Brain microvascular endothelial cell (primary cell): ENCODE results near the gene AFF3.

ENCODE experiments used
- DNase-seq: peaks from one replicate; pipeline ENCODE4 v3.0.0-alpha.2; 2020
- H3K27ac ChIP-seq: fragments of 250-450 bp; sonication (Bioruptor Pico); 2 replicates; pipeline ENCODE4 v1.5.1; 2020; ENCODE audit warnings: mild to moderate bottlenecking, moderate library complexity
- H3K27me3 ChIP-seq: fragments of 250-450 bp; sonication (Bioruptor Pico); replicated peaks from 2 replicates; pipeline ENCODE4 v1.5.1; 2020; ENCODE audit warnings: mild to moderate bottlenecking
- H3K36me3 ChIP-seq: fragments of 250-450 bp; sonication (Bioruptor Pico); replicated peaks from 2 replicates; pipeline ENCODE4 v1.5.1; 2020; ENCODE audit warnings: mild to moderate bottlenecking
- H3K4me3 ChIP-seq: 2 replicates; pipeline ENCODE4 v1.5.1; 2011; ENCODE audit warnings: low read depth, mild to moderate bottlenecking, control low read depth, low read length, moderate library complexity
- in situ Hi-C: cut with HindIII; loops from 2 replicates; pipeline ENCODE4 v1.10.0; 2017; ENCODE audit warnings: low sequenced_read_pairs, low pct_ligation_motif_present
- TF ChIP-seq, protein P1 (sequence below): IDR thresholded peaks from 2 replicates; pipeline ENCODE4 v1.5.1; 2011; ENCODE audit warnings: low read depth, mild to moderate bottlenecking, moderate library complexity, low read length, control low read depth, inconsistent platforms; ENCODE audit errors: missing control alignments

The AFF3 gene

DNA sequence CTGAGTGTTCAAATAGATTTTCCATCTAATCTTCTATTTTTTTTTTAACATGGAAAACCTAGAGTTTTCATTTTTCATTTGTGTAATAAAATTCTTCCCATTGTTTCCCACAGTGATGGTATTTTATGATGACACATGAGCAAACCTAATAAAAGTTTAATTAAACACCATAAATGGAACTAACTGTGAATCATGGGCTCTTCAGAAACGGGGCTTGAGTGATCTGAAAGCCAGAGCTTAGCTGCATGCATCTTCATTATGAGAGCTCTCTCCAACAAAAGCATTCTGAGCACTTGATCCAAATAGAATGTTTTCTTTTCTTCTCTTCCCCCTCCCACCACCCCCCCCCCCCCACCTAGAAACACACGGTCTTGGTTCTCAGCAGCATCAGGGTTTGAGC is 570.4 kb downstream of the AFF3 start:
- H3K4me3 ChIP-seq, result no peak overlapping the region
- no peak overlapping the region for H3K27ac ChIP-seq
- H3K36me3 ChIP-seq, result no peaks in the 10 kb centered on the region
- TF ChIP-seq, protein P1, sequence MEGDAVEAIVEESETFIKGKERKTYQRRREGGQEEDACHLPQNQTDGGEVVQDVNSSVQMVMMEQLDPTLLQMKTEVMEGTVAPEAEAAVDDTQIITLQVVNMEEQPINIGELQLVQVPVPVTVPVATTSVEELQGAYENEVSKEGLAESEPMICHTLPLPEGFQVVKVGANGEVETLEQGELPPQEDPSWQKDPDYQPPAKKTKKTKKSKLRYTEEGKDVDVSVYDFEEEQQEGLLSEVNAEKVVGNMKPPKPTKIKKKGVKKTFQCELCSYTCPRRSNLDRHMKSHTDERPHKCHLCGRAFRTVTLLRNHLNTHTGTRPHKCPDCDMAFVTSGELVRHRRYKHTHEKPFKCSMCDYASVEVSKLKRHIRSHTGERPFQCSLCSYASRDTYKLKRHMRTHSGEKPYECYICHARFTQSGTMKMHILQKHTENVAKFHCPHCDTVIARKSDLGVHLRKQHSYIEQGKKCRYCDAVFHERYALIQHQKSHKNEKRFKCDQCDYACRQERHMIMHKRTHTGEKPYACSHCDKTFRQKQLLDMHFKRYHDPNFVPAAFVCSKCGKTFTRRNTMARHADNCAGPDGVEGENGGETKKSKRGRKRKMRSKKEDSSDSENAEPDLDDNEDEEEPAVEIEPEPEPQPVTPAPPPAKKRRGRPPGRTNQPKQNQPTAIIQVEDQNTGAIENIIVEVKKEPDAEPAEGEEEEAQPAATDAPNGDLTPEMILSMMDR, result no peak
- DNase-seq, result no peak
- H3K27me3 ChIP-seq, result no peaks in the 10 kb centered on the region
- in situ Hi-C loops, result no loop called here

DNA sequence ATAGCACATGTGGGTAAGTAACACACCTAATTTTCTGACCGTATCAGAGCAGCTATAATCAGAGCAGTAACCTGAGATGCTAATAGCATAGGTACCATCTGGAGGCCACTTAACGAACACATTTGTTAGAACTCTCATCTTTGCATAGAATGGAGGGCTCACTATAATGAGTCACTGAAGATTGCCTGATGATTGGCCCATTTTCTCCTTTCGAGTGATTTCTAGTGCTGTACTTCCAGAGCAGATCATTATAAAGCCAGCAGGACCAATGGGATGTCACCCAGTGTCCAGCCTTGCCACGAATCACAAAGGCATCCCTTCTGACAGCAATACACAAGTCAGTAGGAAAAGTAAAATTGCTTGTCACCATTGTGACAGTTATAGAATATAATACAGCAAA is 570.9 kb downstream of the AFF3 start:
- Histone ChIP-seq H3K27me3 (no peaks in the 10 kb centered on the region), H3K27ac (no peak overlapping the region), H3K4me3 (no peak overlapping the region), H3K36me3 (no peaks in the 10 kb centered on the region)
- no peak for DNase-seq
- in situ Hi-C loops, result no loop called here
- TF ChIP-seq, protein P1, result no peak

DNA sequence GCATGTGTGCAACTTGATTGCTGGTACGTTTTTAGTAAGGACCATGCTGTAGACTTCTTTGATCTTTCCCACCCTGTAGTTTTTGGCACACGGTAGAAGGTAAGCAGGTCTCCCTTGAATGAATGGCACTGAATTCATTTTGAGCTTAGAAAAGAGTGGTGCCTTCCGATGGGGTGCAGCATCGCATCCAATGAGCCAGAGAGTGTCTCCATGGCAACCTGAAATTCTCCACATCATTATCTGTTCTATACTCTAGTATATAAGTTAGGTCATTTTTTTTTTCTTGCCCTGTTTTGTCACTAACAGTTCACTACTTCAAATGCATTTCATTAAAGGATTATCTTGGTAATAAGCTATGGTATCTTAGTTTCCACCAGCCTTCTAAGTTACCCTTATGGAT is 571.4 kb downstream of the AFF3 start:
- Histone ChIP-seq H3K4me3 (no peak overlapping the region), H3K27ac (no peak overlapping the region), H3K36me3 (no peaks in the 10 kb centered on the region), H3K27me3 (no peaks in the 10 kb centered on the region)
- no peak for DNase-seq
- in situ Hi-C loops, result no loop called here
- TF ChIP-seq, protein P1, result no peak

DNA sequence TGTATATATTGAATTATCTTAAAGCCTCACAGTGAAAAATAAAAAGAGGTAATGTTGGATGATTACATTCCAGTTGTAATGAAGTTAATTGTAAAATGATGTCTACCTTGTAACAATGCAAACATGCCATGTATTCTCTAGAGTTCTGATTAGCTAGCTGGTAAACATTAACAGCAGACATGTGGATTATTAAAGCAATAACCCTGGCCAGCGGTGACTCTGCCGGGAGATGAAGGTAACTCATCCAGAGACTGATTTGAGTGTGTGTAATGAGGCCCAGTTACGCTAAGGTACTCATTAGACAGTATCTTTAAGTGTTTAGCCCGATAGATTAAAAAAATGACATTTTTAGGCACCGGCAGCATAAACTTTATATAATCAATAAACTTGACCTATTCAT is 573.0 kb downstream of the AFF3 start:
- Histone ChIP-seq H3K36me3 (no peaks in the 10 kb centered on the region), H3K4me3 (no peak overlapping the region), H3K27me3 (no peaks in the 10 kb centered on the region), H3K27ac (no peak overlapping the region)
- TF ChIP-seq, protein P1, result no peak
- no peak for DNase-seq
- in situ Hi-C loops, result no loop called here

DNA sequence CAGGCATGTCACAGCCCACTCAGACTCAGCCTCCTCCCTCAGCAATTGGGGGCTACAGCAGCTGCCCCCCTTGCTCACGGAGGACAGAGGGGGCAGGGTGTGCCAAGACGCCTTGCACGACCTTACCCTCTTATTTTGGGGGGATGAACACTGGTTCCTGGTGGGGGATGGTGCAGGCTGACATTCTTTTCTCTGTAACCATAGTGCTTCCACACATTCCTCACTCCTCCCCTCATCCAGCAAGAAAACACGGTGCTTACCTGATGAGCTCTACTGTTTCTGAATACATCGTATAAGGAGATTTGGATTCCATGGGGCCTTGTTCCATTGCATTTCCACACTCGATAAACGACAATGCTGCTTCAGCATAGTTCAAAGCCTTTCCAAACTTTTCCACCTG is 577.2 kb downstream of the AFF3 start:
- H3K4me3 ChIP-seq, result no peak overlapping the region
- no peak overlapping the region for H3K27ac ChIP-seq
- no peaks in the 10 kb centered on the region for H3K36me3 ChIP-seq
- in situ Hi-C loops, result no loop called here
- H3K27me3 ChIP-seq, result no peaks in the 10 kb centered on the region
- DNase-seq, result no peak
- TF ChIP-seq, protein P1, result no peak

DNA sequence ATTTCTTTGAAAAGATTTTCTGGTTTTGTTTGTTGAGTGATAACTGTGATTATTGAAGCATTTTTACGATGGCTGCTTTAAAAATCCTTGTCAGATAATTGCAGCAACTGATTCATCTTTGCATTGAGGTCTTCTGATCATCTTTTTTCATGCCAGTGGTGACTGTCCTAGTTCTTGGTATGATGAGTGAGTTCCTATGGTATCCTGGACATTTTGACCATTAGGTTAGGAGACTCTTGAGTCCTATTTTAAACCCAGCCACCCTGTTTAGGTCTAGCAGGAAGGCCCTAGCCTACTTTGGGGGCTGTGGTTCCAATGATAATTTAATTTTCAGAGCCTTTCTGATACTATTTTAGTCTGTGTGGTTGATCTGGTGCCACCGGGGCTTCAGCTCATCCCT is 579.9 kb downstream of the AFF3 start:
- TF ChIP-seq, protein P1, result no peak
- DNase-seq, result no peak
- H3K27ac ChIP-seq, result no peak overlapping the region
- H3K36me3 ChIP-seq, result no peaks in the 10 kb centered on the region
- no peak overlapping the region for H3K4me3 ChIP-seq
- in situ Hi-C loops, result no loop called here
- H3K27me3 ChIP-seq, result no peaks in the 10 kb centered on the region
